GM12878 (cell line): ENCODE data around the gene ANO4. TPM values are rescaled to one million over a fixed set of nuclear protein-coding genes. Genes with fewer than 3 reads are reported as not detected.

Experiments used
- ATAC-seq: fragments of 200-7000 bp; cut with Tn5 transposase; 3 replicates; pipeline ENCODE4 v1.9.1; 2020; ENCODE audit warnings: mild to moderate bottlenecking, moderate library complexity
- BruUV-seq: library from RNA; stranded (reverse); fragments of 400-500 nt; replicated peaks from 2 replicates; lab custom pipeline; 2021; lab: Mats Ljungman, UMichigan
- CTCF ChIA-PET: fragments of 300-600 bp; sonication (Branson Sonifier 250); formaldehyde crosslinking; extraction: SDS; loops from one replicate; lab custom pipeline; 2021; ENCODE audit warnings: inconsistent platforms; lab: Yijun Ruan, JAX
- POLR2A ChIA-PET: fragments of 350-600 bp; formaldehyde crosslinking; extraction: SDS; loops from one replicate; lab custom pipeline; 2021; ENCODE audit warnings: inconsistent platforms; lab: Charles Lee
- RAD21 ChIA-PET: fragments of 300-600 bp; sonication (Branson Sonifier 250); formaldehyde crosslinking; loops from one replicate; lab custom pipeline; 2023; ENCODE audit warnings: antibody characterized with exemption; ENCODE audit not compliant: unreplicated experiment; lab: Charles Lee
- SMC1A ChIA-PET: fragments of 300-600 bp; sonication (Branson Sonifier 250); formaldehyde crosslinking; loops from one replicate; lab custom pipeline; 2023; ENCODE audit not compliant: unreplicated experiment, uncharacterized antibody; lab: Charles Lee
- DNase-seq: peaks from one replicate; pipeline ENCODE4 v3.0.0-alpha.2; 2011; ENCODE audit warnings: low read depth, low spot score
- FAIRE-seq: peaks from 3 replicates; lab custom pipeline; 2011; peaks lifted over from hg19 to GRCh38; lab: Jason Lieb, UNC
- H2AFZ ChIP-seq: 2 replicates; pipeline ENCODE4 v1.6.0; 2011; ENCODE audit warnings: low read depth, low read length, control low read depth; ENCODE audit not compliant: control insufficient read depth
- H3K27ac ChIP-seq: 2 replicates; pipeline ENCODE4 v1.5.1; 2011; ENCODE audit warnings: control low read depth; ENCODE audit not compliant: control insufficient read depth, insufficient read depth
- H3K27me3 ChIP-seq, 2 experiments: replicated peaks in 1 of 2; 2 replicates each; pipeline versions ENCODE4 v1.6.0 to v1.6.1; 2011; ENCODE audit warnings: low read length in 1 of 2; ENCODE audit not compliant: control insufficient read depth in 2 of 2, insufficient read depth in 2 of 2
- H3K36me3 ChIP-seq, 2 experiments: 2 replicates each; pipeline ENCODE4 v1.5.1; 2011; ENCODE audit warnings: low read length in 1 of 2; ENCODE audit not compliant: control insufficient read depth in 2 of 2, insufficient read depth in 2 of 2
- H3K4me1 ChIP-seq: 2 replicates; pipeline ENCODE4 v1.6.1; 2011; ENCODE audit warnings: mild to moderate bottlenecking, low read length, moderate library complexity, mixed read lengths; ENCODE audit not compliant: control insufficient read depth, insufficient read depth
- H3K4me2 ChIP-seq: 2 replicates; pipeline ENCODE4 v1.6.0; 2011; ENCODE audit warnings: control low read depth; ENCODE audit not compliant: control insufficient read depth, insufficient read depth
- H3K4me3 ChIP-seq: fragments of 200-600 bp; sonication (generic); 2 replicates; pipeline ENCODE4 v1.5.1; 2016
- H3K79me2 ChIP-seq: 2 replicates; pipeline ENCODE4 v1.6.0; 2011; ENCODE audit warnings: low read length; ENCODE audit not compliant: control insufficient read depth, insufficient read depth
- H3K9ac ChIP-seq: 2 replicates; pipeline ENCODE4 v1.8.0; 2011; ENCODE audit warnings: low read length, control low read depth, mixed read lengths; ENCODE audit not compliant: control insufficient read depth, insufficient read depth
- H3K9me3 ChIP-seq: replicated peaks from 3 replicates; pipeline ENCODE4 v1.5.1; 2011; ENCODE audit warnings: mild to moderate bottlenecking, low read length; ENCODE audit not compliant: control insufficient read depth, insufficient read depth
- H4K20me1 ChIP-seq: 2 replicates; pipeline ENCODE4 v1.6.0; 2011; ENCODE audit not compliant: control insufficient read depth, insufficient read depth
- BMI1 ChIP-seq: fragments of 450-650 bp; IDR thresholded peaks from 2 replicates; pipeline ENCODE4 v1.6.1; 2016; ENCODE audit warnings: mild to moderate bottlenecking, moderate library complexity, borderline replicate concordance
- CREB1 ChIP-seq: IDR thresholded peaks from 2 replicates; pipeline ENCODE4 v1.6.1; 2012; ENCODE audit warnings: low read depth, mild to moderate bottlenecking, inconsistent platforms
- MYC ChIP-seq: IDR thresholded peaks from 2 replicates; pipeline ENCODE4 v1.6.1; 2011; ENCODE audit warnings: mild to moderate bottlenecking, low read length, moderate library complexity, inconsistent platforms; ENCODE audit not compliant: insufficient read depth, insufficient replicate concordance, insufficient read length, severe bottlenecking
- NFXL1 ChIP-seq: fragments of 450-650 bp; IDR thresholded peaks from 2 replicates; pipeline ENCODE4 v1.6.1; 2017; ENCODE audit warnings: antibody characterized with exemption, mild to moderate bottlenecking, borderline replicate concordance
- NR2C2 ChIP-seq: IDR thresholded peaks from 2 replicates; pipeline ENCODE4 v1.6.1; 2011; ENCODE audit warnings: borderline replicate concordance, low read depth; ENCODE audit not compliant: control insufficient read depth, insufficient read length
- RB1 ChIP-seq: fragments of 450-650 bp; formaldehyde crosslinking; IDR thresholded peaks from 2 replicates; pipeline ENCODE4 v1.6.1; 2017; ENCODE audit warnings: mild to moderate bottlenecking, borderline replicate concordance
- SPI1 ChIP-seq: IDR thresholded peaks from 2 replicates; pipeline ENCODE4 v1.6.1; 2011; ENCODE audit warnings: low read depth, mild to moderate bottlenecking, low read length, moderate library complexity, borderline replicate concordance; ENCODE audit not compliant: insufficient read depth
- ZNF207 ChIP-seq: fragments of 450-650 bp; IDR thresholded peaks from 2 replicates; pipeline ENCODE4 v1.6.1; 2014; ENCODE audit warnings: antibody characterized with exemption, mild to moderate bottlenecking, borderline replicate concordance
- ZSCAN29 ChIP-seq: fragments of 450-650 bp; IDR thresholded peaks from 2 replicates; pipeline ENCODE4 v1.6.1; 2017; ENCODE audit warnings: mild to moderate bottlenecking, moderate library complexity
- ZZZ3 ChIP-seq: IDR thresholded peaks from 2 replicates; pipeline ENCODE4 v1.6.1; 2011; ENCODE audit warnings: low read depth; ENCODE audit not compliant: control insufficient read depth, insufficient read length
- WGBS: methylation state at CpG from one replicate; pipeline ENCODE4 v1.1.6; 2016; ENCODE audit warnings: low lambda C conversion rate; ENCODE audit not compliant: insufficient replicate concordance, insufficient coverage; ENCODE audit errors: missing lambda C conversion rate; 5-methylcytosine and 5-hydroxymethylcytosine counted together
- in situ Hi-C: fragments of 300-500 bp; cut with MboI; formaldehyde crosslinking; loops from 9 replicates; pipeline ENCODE4 v1.14.3; 2018; ENCODE audit warnings: mixed read lengths
- intact Hi-C: fragments of 100-400 bp; cut with micrococcal nuclease; formaldehyde crosslinking; loops from one replicate; pipeline ENCODE4 v1.14.2; 2022; ENCODE audit not compliant: unreplicated experiment
- polyA plus RNA-seq, 11 experiments: library from polyadenylated mRNA; depleted of rRNA in 4 of 11; unstranded in 6 of 11; stranded (reverse) in 5 of 11; fragments of >200 nt; fragmentation: Nextera tagmentation in 4 of 11; fragmentation: Illumina TruSeq in 1 of 11; extraction: Ambion mirVana in 4 of 11; extraction: Trizol in 1 of 11; gene quantifications; 1 replicate in 1 of 11; 2 replicates in 10 of 11; pipeline versions ENCODE4 v1.2.1 to v1.2.3, GENCODE V29; 2011 to 2016; ENCODE audit warnings: inconsistent platforms in 2 of 11, missing spikeins in 2 of 11, low read depth in 1 of 11
- total RNA-seq, 4 experiments: library from RNA; depleted of rRNA in 3 of 4; stranded (reverse); fragments of >200 nt in 3 of 4; fragmentation: Illumina TruSeq in 1 of 4; extraction: Trizol in 1 of 4; gene quantifications; 2 replicates each; pipeline versions ENCODE4 v1.2.1 to v1.2.3, GENCODE V29; 2013 to 2021
- TF ChIP-seq, protein P1 (sequence below): fragments of 450-650 bp; IDR thresholded peaks from 2 replicates; pipeline ENCODE4 v1.6.1; 2017; ENCODE audit warnings: mild to moderate bottlenecking, moderate library complexity
- TF ChIP-seq, protein P2 (sequence below): IDR thresholded peaks from 2 replicates; pipeline ENCODE4 v1.6.1; 2011; ENCODE audit warnings: low read depth, low read length, improper control_type of control experiment, borderline replicate concordance
- TF ChIP-seq, protein P3 (sequence below): fragments of 450-650 bp; IDR thresholded peaks from 2 replicates; pipeline ENCODE4 v1.6.1; 2017; ENCODE audit warnings: antibody characterized with exemption, mild to moderate bottlenecking, moderate library complexity

Gene ANO4
- total and polyA plus RNA-seq, 10 of the 15 experiments (the other 5 are each of a cell fraction or from before 2014, with no cell fraction given), result not detected

DNA sequence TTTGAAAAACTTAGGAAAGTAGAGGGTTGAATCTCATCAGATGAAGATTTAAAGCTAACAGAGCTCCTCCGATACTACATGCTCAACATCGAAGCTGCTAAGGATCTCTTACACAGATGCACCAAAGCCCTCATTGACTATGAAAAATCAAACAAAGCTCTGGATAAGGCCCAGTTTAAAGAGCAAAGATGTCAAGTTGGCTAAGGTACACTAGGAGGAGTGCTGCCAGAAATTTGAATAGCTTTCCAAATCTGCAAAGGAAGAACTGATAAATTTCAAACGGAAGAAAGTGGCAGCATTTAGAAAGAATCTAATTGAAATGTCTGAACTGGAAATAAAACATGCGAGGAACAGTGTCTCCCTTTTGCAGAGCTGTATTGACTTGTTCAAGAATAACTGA lies 274.3 kb downstream of the ANO4 start (continued):
- TF ChIP-seq, protein P1, sequence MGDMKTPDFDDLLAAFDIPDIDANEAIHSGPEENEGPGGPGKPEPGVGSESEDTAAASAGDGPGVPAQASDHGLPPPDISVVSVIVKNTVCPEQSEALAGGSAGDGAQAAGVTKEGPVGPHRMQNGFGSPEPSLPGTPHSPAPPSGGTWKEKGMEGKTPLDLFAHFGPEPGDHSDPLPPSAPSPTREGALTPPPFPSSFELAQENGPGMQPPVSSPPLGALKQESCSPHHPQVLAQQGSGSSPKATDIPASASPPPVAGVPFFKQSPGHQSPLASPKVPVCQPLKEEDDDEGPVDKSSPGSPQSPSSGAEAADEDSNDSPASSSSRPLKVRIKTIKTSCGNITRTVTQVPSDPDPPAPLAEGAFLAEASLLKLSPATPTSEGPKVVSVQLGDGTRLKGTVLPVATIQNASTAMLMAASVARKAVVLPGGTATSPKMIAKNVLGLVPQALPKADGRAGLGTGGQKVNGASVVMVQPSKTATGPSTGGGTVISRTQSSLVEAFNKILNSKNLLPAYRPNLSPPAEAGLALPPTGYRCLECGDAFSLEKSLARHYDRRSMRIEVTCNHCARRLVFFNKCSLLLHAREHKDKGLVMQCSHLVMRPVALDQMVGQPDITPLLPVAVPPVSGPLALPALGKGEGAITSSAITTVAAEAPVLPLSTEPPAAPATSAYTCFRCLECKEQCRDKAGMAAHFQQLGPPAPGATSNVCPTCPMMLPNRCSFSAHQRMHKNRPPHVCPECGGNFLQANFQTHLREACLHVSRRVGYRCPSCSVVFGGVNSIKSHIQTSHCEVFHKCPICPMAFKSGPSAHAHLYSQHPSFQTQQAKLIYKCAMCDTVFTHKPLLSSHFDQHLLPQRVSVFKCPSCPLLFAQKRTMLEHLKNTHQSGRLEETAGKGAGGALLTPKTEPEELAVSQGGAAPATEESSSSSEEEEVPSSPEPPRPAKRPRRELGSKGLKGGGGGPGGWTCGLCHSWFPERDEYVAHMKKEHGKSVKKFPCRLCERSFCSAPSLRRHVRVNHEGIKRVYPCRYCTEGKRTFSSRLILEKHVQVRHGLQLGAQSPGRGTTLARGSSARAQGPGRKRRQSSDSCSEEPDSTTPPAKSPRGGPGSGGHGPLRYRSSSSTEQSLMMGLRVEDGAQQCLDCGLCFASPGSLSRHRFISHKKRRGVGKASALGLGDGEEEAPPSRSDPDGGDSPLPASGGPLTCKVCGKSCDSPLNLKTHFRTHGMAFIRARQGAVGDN, result no peak
- TF ChIP-seq, all 136 proteins: peak for 0

DNA sequence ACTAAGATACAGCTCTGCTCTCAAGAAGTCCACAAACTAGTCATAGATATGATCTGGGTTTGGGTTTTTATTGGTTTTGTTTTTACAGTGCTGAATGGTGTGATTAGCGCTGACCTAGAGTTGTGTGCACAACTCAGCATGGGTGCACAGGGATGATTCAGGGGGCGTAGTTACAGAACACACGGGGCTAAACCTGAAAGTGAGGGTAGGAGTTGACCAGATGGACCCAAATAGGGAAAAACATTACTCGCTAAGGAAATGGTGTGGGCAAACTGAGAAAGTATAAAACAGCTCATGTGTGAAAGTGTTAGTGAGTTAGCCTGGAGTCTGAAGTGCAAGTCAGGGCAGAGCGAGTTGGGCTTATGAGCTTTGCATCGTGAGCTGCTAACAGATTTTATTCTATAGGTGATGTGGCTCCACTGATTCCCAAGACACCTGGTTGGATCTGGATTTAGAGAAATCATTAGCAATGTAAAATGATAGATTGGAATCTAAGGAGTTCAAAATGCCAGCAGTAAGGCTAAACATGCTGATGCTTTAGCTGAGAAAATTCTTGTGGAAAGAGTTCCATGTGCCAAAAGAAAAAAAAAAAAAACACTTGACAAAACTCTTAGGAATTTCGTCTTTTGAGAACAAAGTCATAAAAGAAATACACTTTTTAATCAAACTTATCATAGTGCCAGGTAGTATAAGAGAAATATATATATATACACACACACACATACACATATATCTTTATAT lies 280.5 kb downstream of the ANO4 start:
- Histone ChIP-seq H3K9ac (no peak overlapping the region), H3K9me3 (no peaks in the 10 kb centered on the region; the same call in 2 of the 3 replicates), H3K4me1 (no peaks in the 10 kb centered on the region), H3K27ac (no peak overlapping the region), H3K36me3 (no peaks in the 10 kb centered on the region), H3K27me3 (no peaks in the 10 kb centered on the region), H3K79me2 (no peaks in the 10 kb centered on the region), H2AFZ (no peak overlapping the region), H4K20me1 (no peaks in the 10 kb centered on the region), H3K4me3 (no peak overlapping the region), H3K4me2 (no peak overlapping the region)
- ATAC-seq, result peak; percentile 70
- BruUV-seq, result no TSS peak
- 9% methylated on average over 7 of the region's 7 CpGs for WGBS
- no peak for DNase-seq
- RAD21 ChIA-PET, result interaction anchor here (1.1 kb wide), 1 partner anchor 32 kb away, joined by 3 read pairs; no protein-coding TSS in a partner anchor
- SMC1A ChIA-PET, result interaction anchor here (0.6 to 1.1 kb wide), 2 partner anchors 9 to 308 kb away, joined by 3 to 6 read pairs; no protein-coding TSS in a partner anchor
- in situ Hi-C loops, result no loop called here
- CTCF ChIA-PET, result interaction anchor here (0.8 to 1.6 kb wide), 4 partner anchors 11 to 89 kb away, joined by 3 read pairs; no protein-coding TSS in a partner anchor
- FAIRE-seq, result no peak
- intact Hi-C loops, result no loop called here
- POLR2A ChIA-PET, result interaction anchor here (0.7 kb wide), 1 partner anchor 10 kb away, joined by 6 read pairs; no protein-coding TSS in a partner anchor
- no peak for TF ChIP-seq NFXL1
- no peak for TF ChIP-seq MYC
- no peak for TF ChIP-seq ZSCAN29
- TF ChIP-seq NR2C2, result no peak
- TF ChIP-seq SPI1, result no peak
- TF ChIP-seq, protein P2, sequence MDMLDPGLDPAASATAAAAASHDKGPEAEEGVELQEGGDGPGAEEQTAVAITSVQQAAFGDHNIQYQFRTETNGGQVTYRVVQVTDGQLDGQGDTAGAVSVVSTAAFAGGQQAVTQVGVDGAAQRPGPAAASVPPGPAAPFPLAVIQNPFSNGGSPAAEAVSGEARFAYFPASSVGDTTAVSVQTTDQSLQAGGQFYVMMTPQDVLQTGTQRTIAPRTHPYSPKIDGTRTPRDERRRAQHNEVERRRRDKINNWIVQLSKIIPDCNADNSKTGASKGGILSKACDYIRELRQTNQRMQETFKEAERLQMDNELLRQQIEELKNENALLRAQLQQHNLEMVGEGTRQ, result no peak
- TF ChIP-seq CREB1, result no peak
- TF ChIP-seq ZNF207, result no peak
- TF ChIP-seq ZZZ3, result no peak
- no peak for TF ChIP-seq BMI1
- TF ChIP-seq, protein P3, sequence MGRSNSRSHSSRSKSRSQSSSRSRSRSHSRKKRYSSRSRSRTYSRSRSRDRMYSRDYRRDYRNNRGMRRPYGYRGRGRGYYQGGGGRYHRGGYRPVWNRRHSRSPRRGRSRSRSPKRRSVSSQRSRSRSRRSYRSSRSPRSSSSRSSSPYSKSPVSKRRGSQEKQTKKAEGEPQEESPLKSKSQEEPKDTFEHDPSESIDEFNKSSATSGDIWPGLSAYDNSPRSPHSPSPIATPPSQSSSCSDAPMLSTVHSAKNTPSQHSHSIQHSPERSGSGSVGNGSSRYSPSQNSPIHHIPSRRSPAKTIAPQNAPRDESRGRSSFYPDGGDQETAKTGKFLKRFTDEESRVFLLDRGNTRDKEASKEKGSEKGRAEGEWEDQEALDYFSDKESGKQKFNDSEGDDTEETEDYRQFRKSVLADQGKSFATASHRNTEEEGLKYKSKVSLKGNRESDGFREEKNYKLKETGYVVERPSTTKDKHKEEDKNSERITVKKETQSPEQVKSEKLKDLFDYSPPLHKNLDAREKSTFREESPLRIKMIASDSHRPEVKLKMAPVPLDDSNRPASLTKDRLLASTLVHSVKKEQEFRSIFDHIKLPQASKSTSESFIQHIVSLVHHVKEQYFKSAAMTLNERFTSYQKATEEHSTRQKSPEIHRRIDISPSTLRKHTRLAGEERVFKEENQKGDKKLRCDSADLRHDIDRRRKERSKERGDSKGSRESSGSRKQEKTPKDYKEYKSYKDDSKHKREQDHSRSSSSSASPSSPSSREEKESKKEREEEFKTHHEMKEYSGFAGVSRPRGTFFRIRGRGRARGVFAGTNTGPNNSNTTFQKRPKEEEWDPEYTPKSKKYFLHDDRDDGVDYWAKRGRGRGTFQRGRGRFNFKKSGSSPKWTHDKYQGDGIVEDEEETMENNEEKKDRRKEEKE, result no peak
- no peak for TF ChIP-seq RB1
